ENCODE results near the gene LYVE1.
A peak's percentile ranks its signal among the peaks of the same experiment; 100 is the strongest.

The LYVE1 gene

GRCh38 chr11:10551845-10552352 is 16.6 kb downstream of the LYVE1 start:
- no peak for DNase-seq

- DNase-seq, result no peak
These were observed 17.2 kb downstream of the LYVE1 start for GRCh38 chr11:10551290-10551592.

- no peak for DNase-seq
These were observed 17.8 kb downstream of the LYVE1 start for GRCh38 chr11:10550503-10551289.

GRCh38 chr11:10544491-10545465 is 23.7 kb downstream of the LYVE1 start:
- DNase-seq, result no peak

- no peak for DNase-seq
These were observed 24.7 kb downstream of the LYVE1 start for GRCh38 chr11:10543782-10544181.

GRCh38 chr11:10542776-10543175 is 25.7 kb downstream of the LYVE1 start:
- no peak for DNase-seq

GRCh38 chr11:10541561-10541930 is 26.9 kb downstream of the LYVE1 start:
- no peak for DNase-seq

- DNase-seq, result peak; percentile 73
These were observed 27.4 kb downstream of the LYVE1 start, which contains the start of gene RNF141 for GRCh38 chr11:10540915-10541560. TSS of gene RNF141 (minus strand) at chr11:10541187. CDS start at chr11:10534158, 7,029 bp downstream.

- peak; percentile 1 for DNase-seq
These were observed 27.9 kb downstream of the LYVE1 start for GRCh38 chr11:10540546-10540914.

GRCh38 chr11:10539339-10539738 is 29.1 kb downstream of the LYVE1 start:
- no peak for DNase-seq

GRCh38 chr11:10538924-10539323 is 29.5 kb downstream of the LYVE1 start:
- no peak for DNase-seq

- DNase-seq, result no peak
These were observed 30.9 kb downstream of the LYVE1 start for GRCh38 chr11:10537600-10537999.

GRCh38 chr11:10534316-10534715 is 34.1 kb downstream of the LYVE1 start:
- DNase-seq, result no peak

- no peak for DNase-seq
These were observed 35.1 kb downstream of the LYVE1 start for GRCh38 chr11:10533323-10533722.

GRCh38 chr11:10532526-10532925 is 35.9 kb downstream of the LYVE1 start:
- no peak for DNase-seq

GRCh38 chr11:10529279-10529678 is 39.2 kb downstream of the LYVE1 start:
- no peak for DNase-seq

- no peak for DNase-seq
These were observed 40.3 kb downstream of the LYVE1 start for GRCh38 chr11:10528121-10528520.

- DNase-seq, result no peak
These were observed 41.2 kb downstream of the LYVE1 start for GRCh38 chr11:10526974-10527918.

- no peak for DNase-seq
These were observed 44.0 kb downstream of the LYVE1 start for GRCh38 chr11:10524471-10524870.

- DNase-seq, result no peak
These were observed 45.5 kb downstream of the LYVE1 start for GRCh38 chr11:10522921-10523320.

GRCh38 chr11:10522276-10522675 is 46.2 kb downstream of the LYVE1 start:
- no peak for DNase-seq

- DNase-seq, result no peak
These were observed 47.9 kb downstream of the LYVE1 start for GRCh38 chr11:10520562-10520961.

All from DMS 273 treated with DMSO at 0.1 percent for 48 hours (cell line).